GM19468 (cell line): Measurements from ENCODE around the gene DLG1.

Experiments
- ATAC-seq: cut with Tn5 transposase; IDR thresholded peaks from one replicate; pipeline ENCODE4 v1.9.1; 2021; ENCODE audit warnings: mild to moderate bottlenecking, moderate library complexity, moderate number of reproducible peaks; ENCODE audit not compliant: unreplicated experiment; ENCODE audit errors: extremely low read depth

Gene DLG1

DNA sequence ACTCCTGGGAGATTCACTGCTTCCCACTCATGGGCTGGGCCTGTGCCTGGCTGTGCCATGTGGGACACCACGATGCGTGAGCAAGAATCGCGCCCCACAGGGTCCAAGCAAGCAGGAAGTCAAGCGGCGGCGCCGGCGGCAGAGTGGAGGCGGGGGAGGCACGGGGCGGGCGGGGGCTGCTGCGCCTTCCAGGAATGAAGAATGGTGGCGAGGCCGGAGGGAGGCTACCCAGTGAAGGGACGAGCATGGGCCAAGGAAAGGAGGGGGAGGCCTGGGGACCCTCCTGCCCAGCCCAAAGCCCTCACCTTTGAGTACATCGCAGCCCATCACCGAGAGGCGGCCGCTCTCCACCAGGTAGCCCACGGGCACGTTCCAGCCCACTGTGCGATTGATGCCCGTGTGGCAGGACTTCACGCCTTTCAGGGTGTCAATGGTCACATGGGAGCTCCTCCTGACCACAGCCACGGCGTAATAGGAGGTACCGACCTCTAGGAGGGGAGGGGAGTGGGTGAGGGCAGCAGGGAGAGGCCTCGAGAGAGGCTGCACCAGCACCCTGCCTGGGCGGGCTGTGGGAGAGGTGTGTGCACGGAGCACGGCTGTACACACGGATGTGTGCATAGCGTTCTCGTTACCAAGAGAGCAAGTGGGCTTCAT, 274.3 kb downstream of the DLG1 start:
- no peak for ATAC-seq

DNA sequence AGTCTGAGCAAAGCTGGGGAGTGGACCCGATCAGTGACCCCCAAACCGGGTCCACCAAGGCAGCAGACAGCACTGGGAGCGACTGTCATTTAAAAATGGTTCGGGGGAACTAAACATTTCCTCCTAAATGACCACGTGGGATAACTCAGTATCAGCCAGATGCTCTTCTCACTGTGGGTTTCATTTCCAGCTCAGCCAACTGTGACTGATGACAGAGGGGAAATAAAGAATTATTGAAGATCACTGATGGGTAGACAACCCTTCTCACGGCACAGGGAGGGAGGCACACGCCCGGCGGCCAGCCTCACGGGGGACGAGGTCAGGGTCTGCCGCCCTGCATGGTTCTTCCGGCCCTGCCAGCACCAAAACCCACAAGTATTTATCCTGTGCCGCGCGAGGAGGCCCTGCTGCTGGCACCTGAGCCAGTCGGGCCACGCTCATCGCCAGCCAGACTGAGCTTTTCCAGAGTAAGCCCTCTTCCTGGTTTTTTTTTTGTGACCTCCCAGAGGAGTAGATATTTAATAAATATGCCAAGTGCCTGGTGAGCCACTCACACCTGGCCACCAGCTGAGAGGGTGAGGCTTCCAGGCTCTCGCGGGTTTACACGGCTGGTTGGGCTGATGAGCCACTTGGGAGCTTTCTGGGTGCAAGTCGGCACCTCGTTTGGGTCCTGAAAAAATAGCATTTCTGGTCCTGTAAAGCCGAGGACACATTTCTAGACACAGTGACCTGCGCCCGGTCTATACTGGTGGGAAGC, 275.0 kb downstream of the DLG1 start:
- ATAC-seq: peak; percentile 44

DNA sequence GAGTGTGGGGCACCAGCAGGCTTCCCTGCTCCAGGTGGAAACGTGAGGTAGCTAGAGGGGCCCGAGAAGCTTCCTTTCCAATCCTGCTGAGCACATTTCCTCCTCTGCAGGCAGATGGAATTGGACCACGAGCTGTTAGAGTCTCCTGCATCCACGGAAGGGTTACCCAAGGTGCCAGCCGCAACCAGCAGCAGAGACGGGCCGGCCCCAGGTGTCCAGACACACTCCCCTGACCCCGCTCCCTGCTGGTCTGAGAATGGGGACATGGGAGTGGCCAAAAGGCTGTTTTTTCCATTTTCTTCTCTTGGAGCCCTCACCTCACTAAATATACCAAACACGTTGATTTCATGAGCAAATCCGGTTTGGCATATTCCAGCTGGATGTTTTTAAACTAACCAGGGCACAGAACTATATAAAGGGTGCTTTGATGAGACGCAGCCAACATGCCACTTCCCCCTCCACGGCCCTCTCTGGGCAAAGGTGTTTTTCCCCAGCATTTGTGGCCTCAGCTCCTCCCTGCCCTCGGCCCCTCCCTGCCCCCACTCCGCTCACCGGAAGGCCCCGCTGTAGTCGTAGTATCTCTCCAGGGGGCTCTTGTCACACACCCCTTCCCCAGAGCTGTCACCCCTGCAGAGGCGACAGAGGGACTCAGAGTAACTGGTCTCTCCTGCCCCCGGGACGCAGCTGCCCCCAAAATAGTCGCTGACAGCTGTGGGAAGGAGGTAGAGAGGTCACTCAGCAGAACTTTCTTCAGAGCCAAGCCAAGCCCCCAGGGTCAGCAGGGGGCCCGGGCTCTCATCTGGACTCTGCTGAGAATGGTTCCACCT, 275.8 kb downstream of the DLG1 start:
- no peak for ATAC-seq

DNA sequence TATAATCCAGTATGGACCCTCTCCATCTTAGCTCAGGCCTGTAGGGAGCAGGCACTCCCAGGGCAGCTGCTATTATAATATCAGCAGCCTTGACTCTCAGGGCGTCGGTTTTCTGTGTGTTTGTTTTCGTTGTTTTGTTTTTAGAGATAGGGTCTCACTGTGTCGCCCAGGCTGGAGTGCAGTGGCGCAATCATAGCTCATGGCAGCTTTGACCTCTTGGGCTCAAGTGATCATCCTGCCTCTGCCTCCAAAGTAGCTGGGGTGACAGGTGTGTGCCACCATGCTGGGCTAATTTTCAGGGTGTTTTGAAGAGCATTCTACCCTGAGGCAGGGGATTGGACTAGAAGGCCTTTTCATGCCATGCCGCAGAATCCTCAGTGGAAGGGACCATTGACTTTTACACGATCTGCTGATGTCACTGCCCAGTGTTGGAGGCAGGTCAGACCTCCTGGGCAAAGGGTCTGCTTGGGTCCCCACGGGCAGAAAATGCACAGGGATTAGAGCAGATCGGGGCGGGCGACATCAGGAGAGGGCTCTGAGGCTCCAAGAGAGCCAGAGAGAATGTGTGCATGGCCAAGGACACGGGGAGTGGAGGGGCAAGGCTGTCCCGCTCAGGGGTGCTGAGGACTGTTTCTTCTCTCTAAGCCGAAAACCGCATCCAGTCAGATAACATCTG, 276.5 kb downstream of the DLG1 start:
- ATAC-seq: no peak

DNA sequence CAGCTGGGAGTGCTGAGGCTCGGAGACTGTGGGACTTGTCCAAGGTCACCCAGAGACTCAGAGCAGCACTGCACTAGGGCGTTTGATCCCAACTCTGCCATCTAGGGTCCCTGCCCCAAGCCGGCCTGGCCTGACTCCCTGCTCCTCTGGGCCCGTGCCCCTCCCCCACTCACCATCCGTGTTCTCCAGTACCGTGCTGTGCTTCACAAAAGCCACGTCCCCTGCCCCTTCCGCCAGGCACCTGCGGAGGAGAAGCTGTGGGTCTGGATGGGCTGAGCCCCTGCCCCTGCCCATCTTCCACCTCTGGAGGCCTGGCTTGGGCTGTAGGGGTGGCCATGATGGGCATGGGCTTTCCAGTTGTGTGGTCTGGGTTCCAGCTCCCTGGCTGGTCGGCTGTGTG, 277.2 kb downstream of the DLG1 start:
- ATAC-seq: no peak

DNA sequence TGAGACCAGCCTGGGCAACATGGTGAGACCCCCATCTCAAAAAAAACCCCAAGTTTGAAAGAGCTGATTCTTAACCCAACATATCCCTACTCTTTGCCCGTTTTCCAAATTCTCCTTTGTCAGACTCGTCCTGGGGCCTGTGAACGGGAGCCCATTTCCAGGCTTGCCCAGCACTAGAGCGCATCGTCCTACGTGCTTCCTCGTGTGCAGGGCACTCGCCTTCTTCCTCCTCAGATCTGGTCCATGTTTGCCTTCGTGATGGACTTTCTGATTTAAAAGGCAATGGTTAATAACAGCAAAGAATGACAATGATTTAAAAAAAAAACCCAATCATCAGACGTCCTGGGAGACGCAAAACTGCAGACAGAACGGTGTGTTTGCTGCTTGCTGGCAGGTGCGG, 278.9 kb downstream of the DLG1 start:
- no peak for ATAC-seq

DNA sequence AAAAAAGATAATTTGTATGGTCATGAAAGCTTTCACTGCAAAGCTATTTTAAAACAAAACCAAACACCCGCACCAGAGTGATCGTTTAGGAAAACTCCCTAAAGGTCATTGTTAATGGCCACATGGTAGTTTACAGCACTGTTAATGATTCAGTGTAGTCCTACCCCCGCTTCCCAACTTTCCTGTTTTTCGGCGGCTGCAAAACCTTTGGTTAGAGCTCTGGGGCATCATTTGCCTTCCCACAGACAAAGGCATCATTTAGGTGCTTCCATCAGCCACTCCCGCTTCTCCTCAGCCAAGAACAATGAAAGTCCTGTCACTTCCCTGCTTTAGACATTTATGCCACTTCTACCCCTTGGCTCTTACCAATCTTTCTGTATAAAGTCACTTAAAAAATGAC, 279.4 kb downstream of the DLG1 start:
- ATAC-seq: no peak

DNA sequence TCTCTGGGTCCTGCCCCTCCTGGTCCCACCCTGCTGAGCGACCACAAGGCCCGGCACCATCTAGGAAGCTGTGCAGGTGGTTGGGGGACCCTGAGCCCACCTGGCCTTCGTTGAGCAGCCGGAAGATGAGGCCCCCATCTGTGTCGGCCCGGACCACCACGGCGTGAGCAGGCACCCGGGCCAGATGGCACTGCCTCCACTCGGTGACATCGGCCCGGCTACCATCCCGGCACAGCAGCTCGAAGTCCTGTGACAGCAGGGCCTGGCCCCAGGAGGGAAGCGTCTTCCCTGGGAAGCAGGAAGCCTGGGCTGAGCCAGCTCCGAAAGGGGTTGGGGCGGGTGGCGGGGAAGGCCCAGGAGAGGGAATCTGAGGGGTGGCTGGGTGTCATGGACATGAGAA, 281.4 kb downstream of the DLG1 start:
- ATAC-seq: no peak

DNA sequence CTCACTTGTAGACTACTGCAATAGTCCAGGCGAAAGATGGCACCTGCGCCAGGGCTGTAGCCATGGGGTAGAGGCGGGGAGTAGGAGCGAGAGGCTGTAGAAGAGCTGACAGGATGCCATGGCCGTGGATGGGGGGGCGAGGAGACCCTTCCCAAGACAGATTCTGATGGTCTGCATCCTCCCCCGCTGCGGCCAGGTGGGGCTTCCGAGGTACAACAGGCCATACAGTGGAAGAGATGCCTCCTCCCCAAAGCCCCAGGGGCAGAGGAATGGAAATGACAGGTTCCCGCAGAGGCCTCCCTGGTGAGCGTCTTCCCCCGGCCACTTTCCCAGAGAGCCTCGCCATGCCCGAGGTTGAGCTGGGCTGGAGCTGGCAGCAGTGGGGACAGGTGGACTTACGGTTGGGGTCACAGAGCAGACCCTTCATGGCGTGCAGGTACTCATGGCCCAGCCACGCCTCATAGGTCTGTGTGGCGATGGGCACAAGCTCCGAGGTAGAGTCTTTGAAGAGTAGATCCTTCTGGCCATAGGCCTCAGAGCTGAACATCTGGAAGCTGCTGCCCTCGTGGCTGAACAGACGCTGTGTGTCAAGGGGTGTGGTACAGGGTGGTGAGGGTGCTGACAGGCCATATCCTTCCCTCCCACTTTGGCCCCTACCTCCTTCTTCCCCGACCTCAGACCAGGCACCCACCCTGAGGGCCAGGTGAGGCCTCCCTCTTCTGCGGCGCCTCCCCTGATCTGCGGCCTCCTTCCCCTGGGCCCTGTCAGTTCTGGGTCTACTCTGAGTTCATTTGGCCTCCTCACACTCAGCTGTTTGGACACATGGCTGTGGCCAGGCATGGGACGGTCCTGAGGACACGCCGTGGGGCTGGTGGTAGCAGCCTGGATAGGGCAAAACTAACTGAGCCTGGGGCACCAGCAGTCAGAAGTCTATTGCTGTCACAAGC, 282.3 kb downstream of the DLG1 start:
- ATAC-seq: no peak

DNA sequence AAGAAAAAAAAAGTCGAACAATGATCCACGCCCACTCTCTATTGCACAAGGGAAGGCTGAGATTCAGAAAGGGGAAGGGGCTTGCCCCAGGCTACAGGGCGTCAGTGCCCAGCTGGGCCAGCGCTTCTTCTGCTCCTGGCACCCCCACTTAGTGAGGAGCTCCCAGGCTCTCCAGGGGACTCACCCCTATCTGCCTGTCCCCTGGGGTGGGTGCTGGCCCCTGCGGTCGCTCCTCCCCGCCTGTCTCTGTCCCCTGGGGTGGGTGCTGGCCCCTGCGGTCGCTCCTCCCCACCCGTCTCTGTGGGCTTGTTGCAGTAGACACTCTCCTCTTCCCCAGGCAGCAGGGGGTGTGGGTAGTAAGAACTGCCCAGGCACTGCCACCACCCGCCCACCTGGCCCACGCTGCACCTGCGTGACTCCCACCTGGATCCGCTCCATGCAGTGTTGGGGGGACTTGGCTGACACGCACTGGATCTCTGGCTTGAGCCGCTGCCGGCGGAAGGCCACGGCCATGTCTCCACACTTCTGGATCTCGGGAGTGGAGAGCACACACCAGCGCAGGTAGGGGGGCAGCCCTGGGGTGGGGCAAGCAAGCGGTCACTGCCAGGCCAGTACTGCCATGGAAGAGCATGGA, 283.4 kb downstream of the DLG1 start:
- no peak for ATAC-seq

DNA sequence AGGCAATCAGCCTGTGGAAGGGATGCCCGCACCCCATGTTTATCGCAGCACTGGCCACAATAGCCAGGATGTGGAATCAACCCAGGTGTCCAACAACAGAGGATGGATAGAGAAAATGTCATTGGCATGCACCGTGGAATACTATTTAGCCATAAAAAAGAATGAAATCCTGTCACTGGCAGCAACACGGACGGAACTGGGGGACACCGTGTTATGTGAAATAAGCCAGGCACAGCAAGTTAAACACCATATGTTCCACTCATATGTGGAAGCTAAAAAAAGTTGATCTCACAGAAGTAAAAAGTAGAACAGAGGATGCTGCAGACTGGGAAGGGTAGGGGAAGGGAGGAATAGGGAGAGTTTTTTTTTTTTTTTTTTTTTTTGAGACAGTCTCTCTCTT, 284.4 kb downstream of the DLG1 start:
- ATAC-seq: no peak

DNA sequence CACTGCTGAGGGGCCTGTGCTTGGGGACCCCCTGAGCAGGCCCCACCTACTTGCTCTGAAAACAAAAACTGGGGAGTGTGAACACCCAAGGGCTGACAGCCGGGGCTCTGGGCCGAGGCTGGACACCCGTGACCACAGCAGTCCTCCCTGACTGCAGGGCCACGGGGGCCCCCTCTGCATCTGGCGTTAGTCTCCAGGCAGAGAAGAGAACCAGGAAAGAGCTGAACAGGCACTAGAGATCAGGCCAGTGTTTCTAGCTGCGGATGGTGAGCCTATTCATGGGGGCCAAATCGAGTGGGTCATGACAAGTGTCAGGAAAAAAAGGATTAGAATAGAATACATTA, 285.9 kb downstream of the DLG1 start:
- ATAC-seq: no peak

DNA sequence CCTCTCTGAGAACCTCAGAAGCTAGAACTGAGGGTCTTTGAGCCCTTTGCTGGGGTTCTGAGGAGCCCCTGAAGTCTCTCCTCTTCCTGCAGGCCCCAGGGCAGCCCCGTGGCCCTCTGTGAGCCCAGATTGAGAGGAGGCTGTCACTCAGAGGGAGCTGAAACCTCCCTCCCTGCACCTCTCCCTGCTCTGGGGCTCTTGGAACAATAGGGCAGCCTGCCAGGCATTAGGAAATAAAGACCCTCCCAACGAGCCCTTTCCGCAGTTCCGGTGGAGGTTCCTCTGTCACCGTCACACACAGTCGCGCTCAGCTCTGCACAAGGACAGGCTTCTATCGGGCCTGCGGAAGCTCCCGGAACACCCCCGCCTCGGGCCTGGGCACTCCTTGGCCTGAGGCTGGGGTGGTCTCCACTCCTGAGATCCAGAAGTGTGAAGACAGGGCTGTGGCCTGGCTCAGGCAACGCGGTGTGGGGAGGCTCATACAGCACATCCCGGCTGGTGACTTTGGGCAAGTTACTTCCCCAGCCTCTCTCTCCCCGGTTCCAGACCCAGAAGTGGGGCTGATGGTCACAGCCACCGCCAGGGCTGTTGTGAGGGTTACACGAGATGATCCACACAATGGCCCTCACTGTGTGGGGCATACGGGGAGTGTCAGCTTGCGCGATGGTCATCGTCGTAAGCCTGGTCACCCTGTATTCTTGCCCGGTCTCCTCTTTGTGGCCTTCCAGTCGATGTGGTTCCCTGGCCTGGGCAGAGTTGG, 286.5 kb downstream of the DLG1 start:
- ATAC-seq: no peak

DNA sequence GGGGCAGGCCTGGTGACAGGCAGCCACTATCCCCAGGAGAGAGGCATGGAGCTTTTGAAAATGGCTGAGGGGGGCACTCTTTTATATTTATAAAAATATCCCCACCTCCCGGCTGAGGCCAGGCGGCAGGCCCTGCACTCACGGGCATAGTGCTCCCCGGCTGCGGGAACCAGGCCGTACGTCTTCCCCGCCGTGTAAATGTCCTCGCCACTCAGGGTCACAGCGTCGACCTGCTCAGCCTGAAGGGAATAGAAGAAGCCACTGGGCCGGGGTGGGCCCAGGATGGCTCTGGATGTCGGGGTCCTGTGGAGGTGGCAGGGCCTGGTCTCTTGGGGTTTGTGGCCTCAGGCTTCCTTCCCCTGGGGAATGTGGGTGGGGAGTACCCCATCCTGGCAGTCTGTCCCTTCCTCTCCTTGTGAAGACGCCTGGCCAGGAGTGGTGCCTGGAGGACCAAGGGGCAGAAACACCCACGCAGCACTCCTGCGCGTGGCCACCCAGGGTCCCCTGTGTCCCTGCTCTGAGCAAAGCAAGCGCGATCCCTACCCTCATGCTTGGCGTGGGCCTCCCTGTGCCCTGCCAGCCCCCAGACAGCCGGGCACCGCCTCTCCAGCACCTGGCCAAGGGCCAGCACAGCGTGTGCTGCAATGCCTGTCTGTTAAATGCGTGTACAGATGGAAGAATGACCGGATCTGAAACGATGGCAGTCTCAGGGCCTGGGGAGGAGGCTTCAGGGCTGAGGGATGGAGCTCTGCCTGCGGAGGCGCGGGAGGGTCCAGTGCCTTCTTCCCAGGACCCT, 287.7 kb downstream of the DLG1 start:
- no peak for ATAC-seq

DNA sequence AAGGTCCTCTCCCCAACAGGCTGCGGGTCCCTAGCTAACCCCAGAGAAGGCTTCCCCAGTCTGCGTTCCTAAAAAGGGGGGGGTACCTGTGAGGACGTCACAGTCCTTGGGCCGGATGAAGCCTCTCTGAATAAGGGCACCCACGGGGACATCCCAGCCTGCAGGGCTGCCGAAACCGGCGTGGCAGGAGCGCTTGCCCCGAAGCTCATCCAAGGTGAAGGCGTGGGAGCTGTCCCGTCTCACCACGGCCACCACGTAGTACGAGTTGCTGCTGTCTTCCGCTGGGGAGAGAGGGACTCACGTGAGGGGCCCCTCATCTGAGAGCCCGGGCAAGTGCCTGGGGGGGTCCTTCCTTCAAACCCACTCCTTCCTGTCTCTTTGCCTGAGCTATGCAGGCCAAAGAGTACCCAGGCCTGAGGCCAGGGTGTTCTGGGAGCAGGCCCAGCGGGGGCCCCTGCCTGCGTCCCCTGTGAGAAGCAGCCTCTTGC, 288.8 kb downstream of the DLG1 start:
- ATAC-seq: no peak

DNA sequence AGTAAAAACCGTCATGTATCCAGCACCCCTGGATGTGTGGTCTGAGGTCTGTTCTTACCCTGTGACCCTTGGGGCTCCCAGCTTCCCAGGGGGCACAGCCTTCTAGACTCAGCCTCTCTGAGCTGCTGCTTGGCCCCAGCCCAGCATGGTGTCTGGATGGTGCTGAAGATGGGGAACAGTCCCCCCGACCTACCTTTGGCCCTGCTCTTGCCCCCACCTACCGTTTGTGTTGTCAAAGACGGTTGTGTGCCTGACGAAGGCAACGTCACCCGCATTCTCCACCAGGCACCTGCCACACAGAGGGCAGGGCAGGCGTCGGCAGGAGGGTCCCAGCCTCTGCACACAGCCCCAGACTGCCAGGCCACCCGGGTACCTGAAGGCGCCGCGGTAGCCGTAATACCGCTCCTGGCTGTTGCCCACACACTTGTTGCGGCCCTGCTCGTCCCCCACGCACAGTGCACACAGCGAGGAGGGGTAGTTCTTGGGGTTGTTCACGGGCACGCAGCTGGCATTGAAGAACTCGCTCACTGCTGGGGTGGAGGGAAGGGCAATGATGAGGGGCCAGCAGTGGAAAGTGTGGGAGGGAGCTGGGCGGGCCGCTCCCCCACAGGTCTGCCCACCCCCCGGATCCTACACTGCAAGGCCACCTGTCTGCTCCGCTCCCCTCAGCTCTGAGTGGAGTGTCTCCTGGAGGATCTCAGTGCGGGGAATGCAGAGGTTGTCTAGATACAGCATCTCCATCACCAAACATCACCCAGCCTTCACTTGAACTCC, 289.8 kb downstream of the DLG1 start:
- no peak for ATAC-seq

DNA sequence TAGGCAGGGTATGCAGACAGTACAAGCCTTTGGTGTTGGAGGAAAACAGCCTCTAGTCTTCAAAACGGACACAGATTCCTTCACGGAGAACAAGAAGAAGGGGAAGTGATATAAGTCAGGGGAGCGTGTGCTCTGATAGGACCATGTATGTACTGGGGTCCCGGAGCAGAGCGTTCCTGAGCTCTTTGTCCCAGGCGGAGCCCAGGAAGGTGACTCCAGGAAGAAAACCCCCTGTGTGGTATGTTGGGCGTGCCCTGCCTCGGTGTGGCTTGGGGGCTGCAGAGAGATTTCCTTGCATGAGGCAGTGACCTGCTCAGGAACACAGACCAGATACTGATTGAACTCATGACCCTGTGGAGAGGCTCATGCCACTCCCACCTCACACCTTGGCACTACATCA, 290.5 kb downstream of the DLG1 start:
- ATAC-seq: no peak
